ENCODE results near the gene SEC22C. TPM values are rescaled to one million over a fixed set of nuclear protein-coding genes. Genes with fewer than 3 reads are reported as not detected.
A peak's percentile ranks its signal among the peaks of the same experiment; 100 is the strongest.

SEC22C gene
- total RNA-seq, 4 donors from 2014 or later, result 56.0 to 84.4 (median 72.1) TPM

- Histone ChIP-seq H3K9me3 (no peaks in the 10 kb centered on the region), H3K36me3 (peaks cover 0 to 77% of the 10 kb centered on the region in 2 donors), H3K4me3 (no peak overlapping the region), H3K4me1 (peaks cover 0 to 36% (median 3%) of the 10 kb centered on the region in 3 donors), H3K27me3 (no peaks in the 10 kb centered on the region), H3K27ac (no peak overlapping the region)
- ATAC-seq, result no peak
- 88 to 100% methylated on average over 1 of the region's 1 CpG for WGBS, 2 donors (ENCODE audit: low coverage in 1 of 2)
- no peak for TF ChIP-seq POLR2AphosphoS5 (IDR thresholded peaks at IDR 0.05)
- no peak for TF ChIP-seq CTCF (IDR thresholded peaks at IDR 0.05)
- no peak for TF ChIP-seq EP300 (IDR thresholded peaks at IDR 0.05)
- TF ChIP-seq POLR2A (IDR thresholded peaks at IDR 0.05), result no peak
These were observed 31.5 kb downstream of the SEC22C start for GRCh38 chr3:42550250-42550649.

GRCh38 chr3:42549131-42549530 is 32.6 kb downstream of the SEC22C start:
- Histone ChIP-seq H3K4me3 (no peak overlapping the region), H3K27ac (no peak overlapping the region), H3K27me3 (no peaks in the 10 kb centered on the region), H3K9me3 (no peaks in the 10 kb centered on the region), H3K4me1 (peaks cover 3 to 48% (median 12%) of the 10 kb centered on the region in 3 donors), H3K36me3 (peaks cover 0 to 65% of the 10 kb centered on the region in 2 donors)
- no peak for ATAC-seq
- no CpG with 5 or more reads among the region's 2 CpGs for WGBS, 2 donors (ENCODE audit: low coverage in 1 of 2)
- TF ChIP-seq EP300 (IDR thresholded peaks at IDR 0.05), result no peak

- ATAC-seq, result peak; percentile 58
- Histone ChIP-seq H3K27me3 (no peaks in the 10 kb centered on the region), H3K9me3 (no peaks in the 10 kb centered on the region), H3K4me3 (no peak overlapping the region), H3K36me3 (peaks cover 0 to 49% of the 10 kb centered on the region in 2 donors), H3K27ac (peak overlapping the region in 1 of 4 donors; percentile 1), H3K4me1 (peaks cover 3 to 56% (median 12%) of the 10 kb centered on the region in 3 donors)
- peak; percentile 81 to 94 (median 87) for TF ChIP-seq CTCF (IDR thresholded peaks at IDR 0.05)
- TF ChIP-seq EP300 (IDR thresholded peaks at IDR 0.05), result no peak
- no peak for TF ChIP-seq POLR2AphosphoS5 (IDR thresholded peaks at IDR 0.05)
- 50 to 88% methylated on average over 1 to 2 of the region's 7 CpGs for WGBS, 2 donors (ENCODE audit: low coverage in 1 of 2)
These were observed 34.3 kb downstream of the SEC22C start for GRCh38 chr3:42547401-42547945.

GRCh38 chr3:42546691-42547213 is 35.0 kb downstream of the SEC22C start:
- WGBS, 2 donors (ENCODE audit: low coverage in 1 of 2), result 81 to 90% methylated on average over 3 of the region's 3 CpGs
- Histone ChIP-seq H3K4me3 (no peak overlapping the region), H3K9me3 (no peaks in the 10 kb centered on the region), H3K27ac (no peak overlapping the region), H3K36me3 (peaks cover 0 to 42% of the 10 kb centered on the region in 2 donors), H3K4me1 (peaks cover 3 to 51% (median 12%) of the 10 kb centered on the region in 3 donors), H3K27me3 (no peaks in the 10 kb centered on the region)
- ATAC-seq, result no peak
- TF ChIP-seq POLR2AphosphoS5 (IDR thresholded peaks at IDR 0.05) (no peak), POLR2A (IDR thresholded peaks at IDR 0.05) (no peak)

- Histone ChIP-seq H3K4me3 (no peak overlapping the region), H3K4me1 (peaks cover 3 to 46% (median 12%) of the 10 kb centered on the region in 3 donors), H3K27me3 (no peaks in the 10 kb centered on the region), H3K9me3 (no peaks in the 10 kb centered on the region), H3K27ac (peak overlapping the region in 3 of 4 donors; percentile 37 to 68 (median 60)), H3K36me3 (peaks cover 0 to 28% of the 10 kb centered on the region in 2 donors)
- ATAC-seq, result no peak
- WGBS, 2 donors (ENCODE audit: low coverage in 1 of 2), result 74% methylated on average over 3 of the region's 5 CpGs; no CpG with 5 or more reads in 1 of the 2 donors
- TF ChIP-seq POLR2A (IDR thresholded peaks at IDR 0.05), result no peak
- TF ChIP-seq POLR2AphosphoS5 (IDR thresholded peaks at IDR 0.05), result no peak
- TF ChIP-seq CTCF (IDR thresholded peaks at IDR 0.05), result no peak
- no peak for TF ChIP-seq EP300 (IDR thresholded peaks at IDR 0.05)
These were observed 36.4 kb downstream of the SEC22C start for GRCh38 chr3:42545284-42545900.
